Dermis microvascular lymphatic vessel endothelial cell (primary cell): ENCODE data around the gene DLGAP5. TPM values are rescaled to one million over a fixed set of nuclear protein-coding genes. Genes with fewer than 3 reads are reported as not detected.

Experiments
- DNase-seq, 2 donors: peaks; one replicate each; pipeline versions ENCODE4 v3.0.0 to v3.0.0-alpha.2; 2010; ENCODE audit warnings: low read depth in 2 of 2
- total RNA-seq: library from RNA; depleted of rRNA; stranded (reverse); fragments of >200 nt; gene quantifications from 2 replicates; pipeline ENCODE4 v1.2.1, GENCODE V29; 2014

DLGAP5 gene
- total RNA-seq, 1 donor from 2014 or later, result 33.6 TPM

DNA sequence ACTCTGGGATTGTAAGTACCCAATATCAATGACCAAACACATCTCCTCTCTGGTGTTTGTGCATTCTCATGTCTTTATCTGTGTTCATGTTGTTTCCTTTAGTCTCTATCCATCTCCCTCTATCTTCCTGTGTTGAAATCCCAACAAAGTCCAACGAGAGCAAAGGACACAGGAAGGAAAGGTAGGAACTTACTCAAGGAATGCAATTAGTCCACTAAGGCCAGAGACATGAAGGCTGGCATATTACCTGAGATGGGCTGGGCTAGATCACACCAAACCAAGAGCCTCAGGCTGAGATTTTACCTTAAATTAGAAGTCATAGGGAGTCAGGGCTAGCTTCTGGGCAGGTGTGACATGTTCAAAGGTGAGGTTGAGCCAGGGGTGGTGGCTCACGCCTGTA is 76.7 kb downstream of the DLGAP5 start:
- DNase-seq, result peak in 1 of 2 donors; percentile 17

GRCh38 chr14:55111122-55111708 is 80.2 kb downstream of the DLGAP5 start:
- DNase-seq, result no peak

DNA sequence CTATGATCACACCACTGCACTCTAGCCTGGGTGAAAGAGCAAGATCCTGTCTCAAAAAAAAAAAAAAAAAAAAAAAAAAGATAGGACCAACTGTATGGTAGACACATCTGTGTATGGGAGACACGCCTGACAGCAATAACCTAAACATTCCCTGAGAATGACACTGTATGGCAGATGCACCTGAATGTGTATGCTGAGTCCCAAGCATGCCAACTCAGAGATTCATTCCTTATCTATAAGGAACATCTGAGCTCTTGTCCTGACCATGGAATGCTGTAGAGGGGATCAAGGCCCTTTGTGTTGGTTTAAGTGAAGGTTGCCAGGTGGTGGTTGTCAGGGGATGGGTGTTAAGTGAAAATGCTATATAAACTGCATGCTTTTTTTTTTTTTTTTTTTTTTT is 81.5 kb downstream of the DLGAP5 start:
- DNase-seq, result no peak

GRCh38 chr14:55107766-55108554 is 83.4 kb downstream of the DLGAP5 start:
- peak; percentile 92 to 97 for DNase-seq

GRCh38 chr14:55105991-55106390 is 85.4 kb downstream of the DLGAP5 start:
- no peak for DNase-seq

GRCh38 chr14:55103971-55104954 is 87.1 kb downstream of the DLGAP5 start:
- no peak for DNase-seq

DNA sequence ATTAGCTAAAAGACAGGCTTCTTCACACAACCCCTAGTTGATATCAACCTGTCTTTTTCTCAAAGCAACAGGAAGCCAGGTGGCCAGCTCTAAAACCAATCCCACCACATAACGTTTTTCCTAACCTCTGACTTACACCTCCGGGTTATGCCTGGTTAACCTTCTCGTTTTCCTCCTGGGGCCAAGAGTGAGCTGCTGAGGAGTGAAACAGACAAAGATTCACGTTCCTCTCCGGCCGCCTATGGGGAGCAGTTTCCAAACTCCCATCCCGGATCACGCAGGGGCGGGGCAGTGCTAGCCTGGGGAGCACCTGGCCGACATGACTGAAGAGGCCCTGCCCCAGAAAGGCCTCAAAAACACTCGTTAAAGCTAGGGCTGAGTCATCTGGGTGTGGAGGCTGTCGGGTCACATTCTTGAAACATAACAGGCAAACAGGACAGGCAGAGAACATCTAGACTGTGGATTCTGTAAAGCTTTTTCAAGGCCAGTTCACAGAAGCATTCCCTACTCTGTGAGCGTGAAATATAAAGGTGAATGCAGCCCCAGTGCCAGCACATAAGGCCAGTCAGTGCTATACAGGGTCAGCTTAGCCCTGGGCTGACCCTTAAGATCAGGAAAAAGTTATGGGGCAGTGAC is 88.3 kb downstream of the DLGAP5 start:
- DNase-seq, result peak; percentile 78 to 94

GRCh38 chr14:55102141-55102621 is 89.2 kb downstream of the DLGAP5 start:
- peak; percentile 95 to 98 for DNase-seq

DNA sequence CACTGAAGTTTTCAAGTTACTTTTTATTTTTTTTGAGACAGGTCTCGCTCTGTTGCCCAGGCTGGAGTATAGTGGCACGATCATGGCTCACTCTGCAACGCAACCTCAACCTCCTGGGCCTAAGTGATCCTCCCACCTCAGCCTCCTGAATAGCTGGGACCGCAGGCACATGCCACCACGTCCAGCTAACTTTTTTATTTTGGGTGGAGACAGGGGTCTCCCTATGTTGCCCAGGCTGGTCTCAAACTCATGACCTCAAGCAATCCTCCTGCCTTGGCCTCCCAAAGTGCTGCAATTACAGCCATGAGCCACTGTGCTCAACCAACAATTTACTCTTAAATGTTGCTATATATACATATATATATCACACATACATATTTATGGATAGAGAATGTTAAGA is 89.7 kb downstream of the DLGAP5 start:
- DNase-seq, result no peak

- DNase-seq, result no peak
Observed at GRCh38 chr14:55099756-55100155, 91.6 kb downstream of the DLGAP5 start.

DNA sequence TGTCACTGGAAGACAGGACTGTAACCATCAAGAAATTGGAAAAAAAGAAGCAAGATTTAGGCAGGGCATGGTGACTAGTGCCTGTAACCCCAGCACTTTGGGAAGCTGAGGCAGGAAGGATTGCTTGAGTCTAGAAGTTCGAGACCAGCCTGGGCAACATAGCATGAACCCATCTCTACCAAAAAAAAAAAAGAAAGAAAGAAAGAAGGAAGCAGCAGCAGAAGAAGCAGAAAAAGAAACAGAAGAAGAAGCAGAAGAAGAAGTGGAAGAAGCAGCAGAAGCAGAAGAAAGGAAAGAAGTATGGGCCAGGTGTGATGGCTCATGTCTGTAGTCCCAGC is 92.9 kb downstream of the DLGAP5 start:
- DNase-seq, result no peak

Other genes with a start within 250 kb of the DLGAP5 start
- 5.9 and 9.6 TPM in 2 replicates for gene WDHD1, start 164.5 kb downstream of the DLGAP5 start, total RNA-seq
- gene SOCS4, start 164.3 kb downstream of the DLGAP5 start, total RNA-seq, result 12.5 and 14.4 TPM in 2 replicates
- gene MAPK1IP1L, start 139.9 kb downstream of the DLGAP5 start, total RNA-seq, result 15.3 and 16.8 TPM in 2 replicates
- 88.0 and 98.5 TPM in 2 replicates for gene LGALS3, start 62.3 kb downstream of the DLGAP5 start, total RNA-seq
- 18.9 and 25.7 TPM in 2 replicates for gene FBXO34, start 79.8 kb upstream of the DLGAP5 start, total RNA-seq
- gene ATG14, start 220.2 kb upstream of the DLGAP5 start, total RNA-seq, result 10.9 and 13.3 TPM in 2 replicates
- not detected in 2 replicates for gene TBPL2, start 249.0 kb upstream of the DLGAP5 start, total RNA-seq